WTC11 (cell line): ENCODE results near the gene TNIK.

ENCODE experiments used
- CTCF ChIP-seq: fragments of 200-600 bp; IDR thresholded peaks from 2 replicates; pipeline ENCODE4 v1.8.0; 2022; ENCODE audit warnings: antibody characterized with exemption
- E2F4 ChIP-seq: sonication (generic); formaldehyde crosslinking; IDR thresholded peaks from 2 replicates; pipeline ENCODE4 v1.8.1; 2022; ENCODE audit warnings: low read depth, mild to moderate bottlenecking, moderate library complexity, missing genetic modification reagents, borderline replicate concordance
- FOXP4 ChIP-seq: sonication (generic); formaldehyde crosslinking; IDR thresholded peaks from 2 replicates; pipeline ENCODE4 v1.8.0; 2022; ENCODE audit warnings: mild to moderate bottlenecking, missing genetic modification reagents
- MAX ChIP-seq: sonication (generic); formaldehyde crosslinking; IDR thresholded peaks from 2 replicates; pipeline ENCODE4 v1.8.0; 2022; ENCODE audit warnings: mild to moderate bottlenecking, missing genetic modification reagents
- NR1H2 ChIP-seq: sonication (generic); formaldehyde crosslinking; IDR thresholded peaks from 2 replicates; pipeline ENCODE4 v1.9.0; 2021; ENCODE audit warnings: mild to moderate bottlenecking, moderate library complexity, missing genetic modification reagents
- ZNF121 ChIP-seq: sonication (generic); formaldehyde crosslinking; IDR thresholded peaks from 2 replicates; pipeline ENCODE4 v1.8.0; 2023; ENCODE audit warnings: missing genetic modification reagents
- ZNF263 ChIP-seq: sonication (generic); formaldehyde crosslinking; IDR thresholded peaks from 2 replicates; pipeline ENCODE4 v1.8.1; 2022; ENCODE audit warnings: low read depth, mild to moderate bottlenecking, moderate library complexity, missing genetic modification reagents

- TF ChIP-seq CTCF (no peak), NR1H2 (CRISPR knock-in tag) (no peak), FOXP4 (CRISPR knock-in tag) (no peak), ZNF121 (CRISPR knock-in tag) (no peak), MAX (CRISPR knock-in tag) (no peak), E2F4 (CRISPR knock-in tag) (no peak), ZNF263 (no peak)
Observed at GRCh38 chr3:171240504-171240835, 219.7 kb downstream of the TNIK start.
